OCI-LY1 (cell line): Measurements from ENCODE around the gene SEMA3D.

Experiments used
- H2AFZ ChIP-seq: fragments of 200-600 bp; sonication (generic), shearing (Covaris generic); 2 replicates; pipeline ENCODE4 v1.6.0; 2014; ENCODE audit warnings: antibody characterized with exemption, mild to moderate bottlenecking, low read length
- H3F3A ChIP-seq: fragments of 200-600 bp; sonication (generic), shearing (Covaris generic); 2 replicates; pipeline ENCODE4 v1.6.0; 2014; ENCODE audit warnings: mild to moderate bottlenecking, antibody characterized with exemption, low read length, moderate library complexity; ENCODE audit not compliant: insufficient read depth
- H3K27ac ChIP-seq: fragments of 200-600 bp; sonication (generic); 2 replicates; pipeline ENCODE4 v1.5.1; 2014; ENCODE audit warnings: low read length, mixed run types, mild to moderate bottlenecking, low read depth; ENCODE audit not compliant: poor library complexity, severe bottlenecking
- H3K27me3 ChIP-seq: fragments of 200-600 bp; sonication (generic); 2 replicates; pipeline ENCODE4 v1.6.0; 2014; ENCODE audit warnings: antibody characterized with exemption, mild to moderate bottlenecking, low read length, moderate library complexity; ENCODE audit not compliant: insufficient read depth
- H3K36me3 ChIP-seq: fragments of 200-600 bp; sonication (generic); 2 replicates; pipeline ENCODE4 v1.6.1; 2014; ENCODE audit warnings: mild to moderate bottlenecking, antibody characterized with exemption, low read length, moderate library complexity, mixed read lengths; ENCODE audit not compliant: insufficient read depth
- H3K4me1 ChIP-seq: fragments of 200-600 bp; sonication (generic); 2 replicates; pipeline ENCODE4 v1.5.1; 2014; ENCODE audit warnings: mild to moderate bottlenecking, low read length, moderate library complexity; ENCODE audit not compliant: insufficient read depth, severe bottlenecking
- H3K4me2 ChIP-seq: fragments of 200-600 bp; sonication (generic), shearing (Covaris generic); 2 replicates; pipeline ENCODE4 v1.6.1; 2014; ENCODE audit warnings: low read length
- H3K4me3 ChIP-seq: fragments of 200-600 bp; sonication (generic); 2 replicates; pipeline ENCODE4 v1.5.1; 2014; ENCODE audit warnings: low read length, low read depth, mild to moderate bottlenecking, mixed read lengths; ENCODE audit not compliant: poor library complexity, severe bottlenecking
- H3K79me2 ChIP-seq: fragments of 200-600 bp; shearing (Covaris generic); 2 replicates; pipeline ENCODE4 v1.6.1; 2016; ENCODE audit warnings: mixed run types, low read length, mixed read lengths; ENCODE audit not compliant: insufficient read depth
- H3K9ac ChIP-seq: fragments of 200-600 bp; sonication (generic), shearing (Covaris generic); 2 replicates; pipeline ENCODE4 v1.6.1; 2014; ENCODE audit warnings: mild to moderate bottlenecking, low read length, mixed read lengths
- H3K9me2 ChIP-seq: fragments of 200-600 bp; sonication (generic), shearing (Covaris generic); 2 replicates; pipeline ENCODE4 v1.6.1; 2014; ENCODE audit warnings: low read depth, mild to moderate bottlenecking, low read length, mixed read lengths
- H3K9me3 ChIP-seq: fragments of 200-600 bp; shearing (Covaris generic); 2 replicates; pipeline ENCODE4 v1.6.1; 2014; ENCODE audit warnings: low read length, mixed read lengths
- H4K20me1 ChIP-seq: fragments of 200-600 bp; sonication (generic), shearing (Covaris generic); 2 replicates; pipeline ENCODE4 v1.6.0; 2016; ENCODE audit warnings: mild to moderate bottlenecking, low read length; ENCODE audit not compliant: insufficient read depth
- EZH2 ChIP-seq: fragments of 200-600 bp; sonication (generic), shearing (Covaris generic); IDR thresholded peaks from 2 replicates; pipeline ENCODE4 v1.8.0; 2017; ENCODE audit warnings: borderline replicate concordance, mixed run types, mild to moderate bottlenecking, antibody characterized with exemption, low read length, moderate library complexity, mixed read lengths
- TF ChIP-seq, protein P1 (sequence below): fragments of 200-600 bp; sonication (generic), shearing (Covaris generic); IDR thresholded peaks from 2 replicates; pipeline ENCODE4 v1.5.1; 2017; ENCODE audit warnings: mild to moderate bottlenecking, antibody characterized with exemption, low read length, moderate library complexity, mixed read lengths

Gene SEMA3D

DNA sequence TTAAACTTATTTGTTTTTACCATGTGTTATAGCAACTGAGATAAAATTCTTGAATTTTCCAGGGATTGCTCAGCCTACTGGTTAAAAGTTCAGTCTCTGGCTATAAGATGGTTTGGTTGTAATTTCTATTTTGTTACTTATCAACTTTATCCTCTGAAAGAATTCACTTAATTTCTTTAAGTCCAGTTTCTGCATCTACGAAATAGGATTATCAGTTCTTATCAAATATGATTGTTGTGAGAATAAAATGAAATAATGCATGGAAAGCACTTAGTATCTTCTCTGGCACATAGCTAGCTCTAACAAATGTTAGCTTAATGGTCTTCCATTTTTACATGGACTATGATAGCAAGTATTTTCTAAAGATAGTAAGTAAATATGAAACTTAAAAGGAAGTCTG lies 53.3 kb downstream of the SEMA3D start:
- no peaks in the 10 kb centered on the region for H3K36me3 ChIP-seq
- H3K27me3 ChIP-seq: 0 out of 2 replicates have a peak, but pooled peaks cover 3% of the 10 kb centered on the region
- H3K4me2 ChIP-seq: no peak overlapping the region
- H3K4me3 ChIP-seq: no peak overlapping the region
- H3F3A ChIP-seq: no peaks in the 10 kb centered on the region
- H2AFZ ChIP-seq: no peak overlapping the region
- no peaks in the 10 kb centered on the region for H3K4me1 ChIP-seq
- TF ChIP-seq EZH2: no peak
- TF ChIP-seq, protein P1, sequence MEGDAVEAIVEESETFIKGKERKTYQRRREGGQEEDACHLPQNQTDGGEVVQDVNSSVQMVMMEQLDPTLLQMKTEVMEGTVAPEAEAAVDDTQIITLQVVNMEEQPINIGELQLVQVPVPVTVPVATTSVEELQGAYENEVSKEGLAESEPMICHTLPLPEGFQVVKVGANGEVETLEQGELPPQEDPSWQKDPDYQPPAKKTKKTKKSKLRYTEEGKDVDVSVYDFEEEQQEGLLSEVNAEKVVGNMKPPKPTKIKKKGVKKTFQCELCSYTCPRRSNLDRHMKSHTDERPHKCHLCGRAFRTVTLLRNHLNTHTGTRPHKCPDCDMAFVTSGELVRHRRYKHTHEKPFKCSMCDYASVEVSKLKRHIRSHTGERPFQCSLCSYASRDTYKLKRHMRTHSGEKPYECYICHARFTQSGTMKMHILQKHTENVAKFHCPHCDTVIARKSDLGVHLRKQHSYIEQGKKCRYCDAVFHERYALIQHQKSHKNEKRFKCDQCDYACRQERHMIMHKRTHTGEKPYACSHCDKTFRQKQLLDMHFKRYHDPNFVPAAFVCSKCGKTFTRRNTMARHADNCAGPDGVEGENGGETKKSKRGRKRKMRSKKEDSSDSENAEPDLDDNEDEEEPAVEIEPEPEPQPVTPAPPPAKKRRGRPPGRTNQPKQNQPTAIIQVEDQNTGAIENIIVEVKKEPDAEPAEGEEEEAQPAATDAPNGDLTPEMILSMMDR: no peak
- no peaks in the 10 kb centered on the region for H3K79me2 ChIP-seq
- no peaks in the 10 kb centered on the region for H4K20me1 ChIP-seq
- H3K27ac ChIP-seq: no peak overlapping the region
- no peak overlapping the region for H3K9ac ChIP-seq
- no peaks in the 10 kb centered on the region for H3K9me3 ChIP-seq
- peaks cover 5% of the 10 kb centered on the region; the same call in 1 of the 2 replicates for H3K9me2 ChIP-seq

DNA sequence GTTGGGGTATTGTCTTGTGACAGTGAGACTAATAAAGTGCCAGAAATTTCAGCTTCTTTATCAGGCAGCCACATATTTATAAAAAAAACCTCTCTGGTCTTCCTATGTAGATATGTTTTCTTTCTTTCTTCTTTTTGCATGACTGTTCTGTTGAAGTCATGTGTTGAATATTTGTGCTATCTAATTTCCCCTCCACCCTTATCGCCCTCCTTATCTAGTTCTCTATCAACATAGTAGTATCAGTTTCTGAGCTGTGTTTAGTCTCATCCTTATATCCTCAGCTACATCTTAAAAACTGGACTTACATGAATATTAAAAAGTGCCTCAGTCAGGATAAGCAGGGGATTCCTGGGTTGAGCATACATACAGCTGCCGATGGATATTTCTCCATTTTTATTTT lies 53.9 kb downstream of the SEMA3D start:
- Histone ChIP-seq H2AFZ (no peak overlapping the region), H3K27me3 (0 out of 2 replicates have a peak, but pooled peaks cover 3% of the 10 kb centered on the region), H3K4me1 (no peaks in the 10 kb centered on the region), H3K4me2 (no peak overlapping the region), H3K9ac (no peak overlapping the region), H3K36me3 (no peaks in the 10 kb centered on the region), H3F3A (no peaks in the 10 kb centered on the region), H3K27ac (no peak overlapping the region), H3K79me2 (no peaks in the 10 kb centered on the region), H3K9me2 (peaks cover 5% of the 10 kb centered on the region; the same call in 1 of the 2 replicates), H3K4me3 (no peak overlapping the region), H3K9me3 (no peaks in the 10 kb centered on the region), H4K20me1 (no peaks in the 10 kb centered on the region)
- TF ChIP-seq EZH2: no peak
- TF ChIP-seq, protein P1: no peak

DNA sequence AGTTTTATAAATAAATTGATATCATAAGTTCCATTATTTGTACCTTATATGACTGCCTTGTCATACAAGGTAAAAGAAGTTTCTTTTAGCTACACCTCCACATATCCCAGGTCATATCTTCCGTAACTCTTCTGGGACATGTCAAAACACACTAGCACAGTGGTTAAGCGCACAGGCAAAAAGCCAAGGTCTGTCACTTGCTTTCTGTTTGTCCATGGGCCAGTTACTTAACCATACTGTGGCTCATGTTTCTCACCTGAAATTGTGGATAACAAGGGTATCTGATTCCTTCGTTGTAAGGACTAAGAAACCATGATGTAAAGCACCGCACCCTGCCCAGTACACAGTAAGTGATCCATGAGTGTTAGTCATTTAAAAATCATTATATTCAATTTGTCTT lies 56.2 kb downstream of the SEMA3D start:
- H3K9me2 ChIP-seq: no peaks in the 10 kb centered on the region
- H3K36me3 ChIP-seq: no peaks in the 10 kb centered on the region
- no peaks in the 10 kb centered on the region for H3K79me2 ChIP-seq
- no peaks in the 10 kb centered on the region for H3K9me3 ChIP-seq
- no peaks in the 10 kb centered on the region; the same call in 1 of the 2 replicates for H4K20me1 ChIP-seq
- no peaks in the 10 kb centered on the region for H3F3A ChIP-seq
- H3K27me3 ChIP-seq: 0 out of 2 replicates have a peak, but pooled peaks cover 3% of the 10 kb centered on the region
- H3K4me3 ChIP-seq: no peak overlapping the region
- TF ChIP-seq, protein P1: no peak
- no peak for TF ChIP-seq EZH2
- H2AFZ ChIP-seq: no peak overlapping the region
- H3K9ac ChIP-seq: no peak overlapping the region
- H3K4me2 ChIP-seq: no peak overlapping the region
- H3K27ac ChIP-seq: no peak overlapping the region
- H3K4me1 ChIP-seq: no peaks in the 10 kb centered on the region
